HEK293T (cell line): ENCODE measurements around the gene SEMA3C.

Experiments used
- FOXK2 ChIP-seq: fragments of 450-650 bp; IDR thresholded peaks from 2 replicates; pipeline ENCODE4 v1.6.1; 2016; ENCODE audit warnings: mild to moderate bottlenecking
- SP1 ChIP-seq: fragments of 450-650 bp; IDR thresholded peaks from 2 replicates; pipeline ENCODE4 v1.6.1; 2017
- ZNF384 ChIP-seq: fragments of 450-650 bp; IDR thresholded peaks from 2 replicates; pipeline ENCODE4 v1.6.1; 2016

GRCh38 chr7:80763704-80764103, 155.1 kb downstream of the SEMA3C start:
- TF ChIP-seq FOXK2 (no peak), SP1 (no peak), ZNF384 (no peak)
